GM19035 (cell line): ENCODE data around the gene KANSL2.
"Not testable (repeated sequence)": the region's sequence is repeated elsewhere in the genome, so short reads cannot be mapped to it uniquely, and the experiment has no call there.

Source experiments
- ATAC-seq: cut with Tn5 transposase; IDR thresholded peaks from one replicate; pipeline ENCODE4 v1.9.1; 2021; ENCODE audit not compliant: unreplicated experiment

Gene KANSL2

GRCh38 chr12:48686037-48686595 is 4.1 kb upstream of the KANSL2 start:
- ATAC-seq: no peak

- ATAC-seq: no peak
Measured at GRCh38 chr12:48683534-48683933, 1.5 kb upstream of the KANSL2 start.

- no peak for ATAC-seq
Measured at GRCh38 chr12:48682927-48683326, 889 bp upstream of the KANSL2 start.

- not testable (repeated sequence) for ATAC-seq
Measured at GRCh38 chr12:48682533-48682905, 481 bp upstream of the KANSL2 start.

GRCh38 chr12:48681399-48681709 is 684 bp downstream of the KANSL2 start:
- ATAC-seq: no peak

GRCh38 chr12:48680861-48681260 is 1.2 kb downstream of the KANSL2 start:
- no peak for ATAC-seq

GRCh38 chr12:48678551-48679185 is 3.4 kb downstream of the KANSL2 start:
- ATAC-seq: no peak

- ATAC-seq: no peak
Measured at GRCh38 chr12:48671231-48671856, 10.7 kb downstream of the KANSL2 start.

GRCh38 chr12:48668996-48669395 is 13.0 kb downstream of the KANSL2 start:
- no peak for ATAC-seq

GRCh38 chr12:48659863-48660262 is 22.2 kb downstream of the KANSL2 start:
- no peak for ATAC-seq

- ATAC-seq: no peak
Measured at GRCh38 chr12:48651681-48652080, 30.4 kb downstream of the KANSL2 start.

- not testable (repeated sequence) for ATAC-seq
Measured at GRCh38 chr12:48645354-48645753, 36.7 kb downstream of the KANSL2 start.

GRCh38 chr12:48643011-48643410 is 39.0 kb downstream of the KANSL2 start:
- no peak for ATAC-seq

- ATAC-seq: not testable (repeated sequence)
Measured at GRCh38 chr12:48641752-48642555, 40.1 kb downstream of the KANSL2 start.

- no peak for ATAC-seq
Measured at GRCh38 chr12:48640854-48641253, 41.2 kb downstream of the KANSL2 start.

GRCh38 chr12:48640428-48640827 is 41.6 kb downstream of the KANSL2 start:
- ATAC-seq: no peak

GRCh38 chr12:48631071-48631470 is 51.0 kb downstream of the KANSL2 start:
- no peak for ATAC-seq

GRCh38 chr12:48630346-48630745 is 51.7 kb downstream of the KANSL2 start:
- ATAC-seq: no peak

- ATAC-seq: no peak
Measured at GRCh38 chr12:48629541-48629940, 52.5 kb downstream of the KANSL2 start.

GRCh38 chr12:48627556-48627955 is 54.5 kb downstream of the KANSL2 start:
- no peak for ATAC-seq

GRCh38 chr12:48622997-48623396 is 59.0 kb downstream of the KANSL2 start:
- not testable (repeated sequence) for ATAC-seq

- no peak for ATAC-seq
Measured at GRCh38 chr12:48618541-48618940, 63.5 kb downstream of the KANSL2 start.
